GM18909 (cell line): Measurements from ENCODE around the gene CTIF.

Experiments used
- ATAC-seq: cut with Tn5 transposase; IDR thresholded peaks from one replicate; pipeline ENCODE4 v1.9.1; 2021; ENCODE audit warnings: mild to moderate bottlenecking; ENCODE audit not compliant: unreplicated experiment, poor library complexity

Gene CTIF

GRCh38 chr18:48852292-48852691 lies 313.5 kb downstream of the CTIF start:
- no peak for ATAC-seq

- ATAC-seq = no peak
Measured at GRCh38 chr18:48852794-48853193, 314.0 kb downstream of the CTIF start.

- no peak for ATAC-seq
Measured at GRCh38 chr18:48853588-48853987, 314.8 kb downstream of the CTIF start.

GRCh38 chr18:48854780-48855179 lies 315.9 kb downstream of the CTIF start:
- no peak for ATAC-seq

GRCh38 chr18:48855422-48856377 lies 316.9 kb downstream of the CTIF start:
- ATAC-seq = no peak

DNA sequence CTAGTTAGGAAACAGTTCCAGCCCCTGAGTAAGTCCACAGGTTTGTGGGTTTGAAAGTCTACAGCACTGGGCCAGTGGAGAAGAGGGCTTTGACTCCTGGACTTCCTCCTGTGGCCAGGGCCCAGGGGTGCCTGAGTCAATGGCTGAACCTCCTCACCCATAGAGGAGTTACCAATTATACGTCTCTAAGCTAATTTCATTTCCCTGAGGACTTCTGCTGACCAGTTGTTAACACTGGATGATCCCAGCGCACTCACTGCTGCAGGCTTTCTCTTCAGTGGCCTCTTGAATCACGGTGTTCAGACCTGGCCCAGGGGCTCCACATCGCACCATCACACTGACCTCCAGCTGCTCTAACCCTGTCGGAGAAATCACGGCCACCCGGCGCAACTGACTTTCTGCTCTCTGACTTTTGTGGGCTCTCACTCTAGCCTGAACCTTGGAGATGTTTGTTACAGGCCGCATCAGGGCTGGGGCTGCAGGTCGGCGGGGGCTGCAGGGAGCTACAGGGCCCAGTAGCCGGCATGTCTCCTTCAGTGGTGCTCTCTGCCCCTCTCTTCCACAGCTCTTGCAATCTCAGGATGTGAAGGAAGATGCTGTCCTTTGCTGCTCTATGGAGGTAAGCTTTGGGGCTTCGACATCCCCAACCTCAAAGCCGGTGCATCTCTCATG lies 318.3 kb downstream of the CTIF start:
- no peak for ATAC-seq

- ATAC-seq = no peak
Measured at GRCh38 chr18:48858676-48859075, 319.8 kb downstream of the CTIF start.

GRCh38 chr18:48859311-48860268 lies 320.8 kb downstream of the CTIF start:
- ATAC-seq = no peak

GRCh38 chr18:48860269-48861180 lies 321.7 kb downstream of the CTIF start:
- ATAC-seq = no peak

GRCh38 chr18:48861181-48861708 lies 322.4 kb downstream of the CTIF start:
- no peak for ATAC-seq

DNA sequence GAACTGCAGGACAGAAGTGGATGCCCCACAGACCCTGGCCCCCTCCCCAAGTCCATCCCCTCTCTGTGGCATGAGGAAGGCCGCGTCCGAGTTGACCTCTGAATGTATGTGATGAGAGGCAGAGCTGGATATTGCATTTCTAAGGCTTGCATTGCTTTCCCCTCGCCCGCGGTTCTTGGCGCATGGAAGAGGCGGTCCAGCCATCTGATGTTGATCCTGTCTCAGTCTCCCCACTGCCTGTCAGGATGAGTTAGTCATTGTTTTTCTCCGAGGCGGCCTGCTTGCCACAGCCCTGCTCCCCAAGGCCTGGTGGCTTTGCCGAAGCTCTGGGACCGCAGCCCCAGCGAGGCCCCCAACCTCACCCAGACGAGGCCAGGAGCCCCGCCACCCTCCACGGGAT lies 323.3 kb downstream of the CTIF start:
- ATAC-seq = no peak

GRCh38 chr18:48862678-48863270 lies 323.9 kb downstream of the CTIF start:
- no peak for ATAC-seq

DNA sequence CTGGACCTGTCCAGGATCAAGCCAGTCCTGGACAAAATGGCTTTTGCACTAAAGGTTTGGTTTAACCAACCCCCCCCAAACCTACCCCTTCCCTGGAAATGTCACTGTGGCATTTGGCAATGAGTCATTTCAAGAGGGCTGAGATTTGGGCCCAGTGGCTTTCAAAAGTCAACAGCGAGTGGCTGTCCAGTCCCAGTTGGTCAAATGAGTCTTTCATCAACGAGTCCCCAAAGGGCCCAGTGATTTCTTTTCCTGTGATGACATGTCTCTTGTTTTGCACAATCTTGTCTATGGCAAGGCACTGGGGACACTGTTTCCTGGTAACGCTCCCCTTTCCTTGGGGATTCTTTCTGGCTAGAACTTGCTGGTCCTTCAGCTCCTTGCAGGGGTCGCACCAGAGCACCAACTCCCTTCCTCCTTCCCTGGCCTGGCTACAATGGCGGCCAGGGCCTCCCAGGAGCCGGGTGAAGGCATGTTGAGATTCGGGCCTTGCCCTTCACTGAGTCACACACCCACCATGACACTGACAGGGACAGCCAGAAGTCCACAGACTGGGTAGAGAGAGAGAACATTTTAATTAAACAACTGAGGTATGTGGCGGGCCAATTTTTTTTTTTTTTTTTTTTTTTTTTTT lies 324.7 kb downstream of the CTIF start:
- ATAC-seq = no peak

DNA sequence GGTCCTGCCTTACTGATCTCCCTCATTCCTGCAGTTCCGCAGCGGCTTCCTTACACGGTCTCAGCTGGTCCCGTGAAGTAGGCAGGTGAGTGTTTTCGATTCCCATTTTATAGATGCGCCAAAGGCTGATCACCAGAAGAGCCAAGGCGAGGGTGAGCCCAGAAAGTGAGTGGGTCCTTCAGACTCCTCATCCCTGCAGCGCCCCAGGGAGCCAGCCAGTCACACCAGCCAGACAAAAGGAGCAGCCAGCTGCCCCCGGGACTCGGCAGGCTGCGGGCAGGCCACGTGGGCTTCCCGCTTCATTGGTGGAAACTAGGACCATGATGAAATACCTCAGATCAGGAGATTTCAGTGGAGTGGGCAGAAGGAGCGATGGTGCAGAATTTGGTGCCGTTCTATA lies 326.0 kb downstream of the CTIF start:
- ATAC-seq = no peak

DNA sequence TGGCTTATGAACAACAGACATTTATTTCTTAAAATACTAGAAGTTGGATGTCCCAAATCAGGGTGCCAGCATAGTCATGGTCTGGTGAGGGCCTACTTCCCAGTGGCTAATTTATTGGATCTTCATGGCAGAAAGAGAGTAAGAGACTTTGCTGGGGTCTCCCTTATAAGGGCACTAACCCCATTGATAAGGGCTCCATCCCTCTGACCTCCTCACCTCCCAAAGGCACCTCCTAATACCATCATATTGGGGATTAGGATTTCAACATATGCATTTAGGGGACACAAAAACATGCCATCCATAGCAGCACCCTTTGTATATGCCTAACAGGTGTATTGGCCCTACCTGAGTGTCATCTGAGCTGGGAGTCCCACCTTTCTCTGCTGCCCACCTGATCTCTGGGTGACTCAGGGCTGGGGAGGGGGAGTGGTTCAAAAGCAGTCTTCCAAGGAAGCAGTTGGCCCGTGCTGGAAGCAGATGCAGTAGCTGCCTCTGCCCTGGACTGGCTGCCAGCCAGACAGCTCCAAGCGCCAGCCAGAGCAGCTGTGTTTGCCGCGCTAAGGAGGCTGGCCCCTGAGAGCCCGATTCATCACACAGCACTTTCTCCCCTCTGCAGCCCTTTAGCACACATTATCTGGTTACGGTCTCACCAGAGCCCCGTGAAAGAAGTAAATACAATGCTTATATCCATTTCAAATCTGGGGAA lies 327.4 kb downstream of the CTIF start:
- ATAC-seq = no peak

DNA sequence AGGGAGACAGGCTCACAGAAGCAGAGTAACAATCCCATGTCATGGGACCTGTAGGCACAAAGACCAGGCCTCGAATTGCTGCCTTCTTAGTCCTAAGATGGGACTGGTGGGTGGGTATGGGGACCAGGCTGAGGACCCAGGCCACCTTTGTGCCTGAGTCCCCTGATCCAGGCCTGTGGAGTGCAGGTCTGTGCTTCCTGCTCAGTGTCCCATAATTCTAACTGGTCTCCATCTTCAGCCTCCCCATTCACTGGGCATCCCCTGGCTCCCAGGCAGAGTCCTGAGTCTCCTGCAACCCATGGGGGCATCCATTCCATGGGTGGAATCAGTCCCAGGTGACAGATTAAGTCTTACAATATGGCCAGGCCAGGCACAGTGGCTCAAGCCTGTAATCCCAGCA lies 328.0 kb downstream of the CTIF start:
- ATAC-seq = no peak

GRCh38 chr18:48867978-48868377 lies 329.1 kb downstream of the CTIF start:
- ATAC-seq = no peak
